GM21390 (cell line): ENCODE measurements around the gene CPPED1.

Experiments used
- ATAC-seq: cut with Tn5 transposase; IDR thresholded peaks from one replicate; pipeline ENCODE4 v1.9.1; 2021; ENCODE audit not compliant: unreplicated experiment

Gene CPPED1

GRCh38 chr16:12740986-12741610 lies 62.6 kb downstream of the CPPED1 start:
- no peak for ATAC-seq

- ATAC-seq = no peak
Measured at GRCh38 chr16:12739738-12740137, 63.9 kb downstream of the CPPED1 start.

- ATAC-seq = no peak
Measured at GRCh38 chr16:12737563-12737962, 66.1 kb downstream of the CPPED1 start.

- ATAC-seq = no peak
Measured at GRCh38 chr16:12735805-12736204, 67.9 kb downstream of the CPPED1 start.

GRCh38 chr16:12732600-12732999 lies 71.1 kb downstream of the CPPED1 start:
- no peak for ATAC-seq

GRCh38 chr16:12729448-12729847 lies 74.2 kb downstream of the CPPED1 start:
- no peak for ATAC-seq

- no peak for ATAC-seq
Measured at GRCh38 chr16:12728469-12728868, 75.2 kb downstream of the CPPED1 start.

GRCh38 chr16:12724226-12724625 lies 79.5 kb downstream of the CPPED1 start:
- no peak for ATAC-seq

GRCh38 chr16:12723681-12724080 lies 80.0 kb downstream of the CPPED1 start:
- ATAC-seq = no peak

- ATAC-seq = no peak
Measured at GRCh38 chr16:12721841-12722421, 81.8 kb downstream of the CPPED1 start.

GRCh38 chr16:12719972-12720371 lies 83.7 kb downstream of the CPPED1 start:
- no peak for ATAC-seq

GRCh38 chr16:12716658-12717057 lies 87.0 kb downstream of the CPPED1 start:
- ATAC-seq = no peak

GRCh38 chr16:12709807-12710206 lies 93.9 kb downstream of the CPPED1 start:
- no peak for ATAC-seq

- no peak for ATAC-seq
Measured at GRCh38 chr16:12708266-12708665, 95.4 kb downstream of the CPPED1 start.

GRCh38 chr16:12706628-12707027 lies 97.1 kb downstream of the CPPED1 start:
- ATAC-seq = no peak

GRCh38 chr16:12704492-12705111 lies 99.1 kb downstream of the CPPED1 start:
- no peak for ATAC-seq

- no peak for ATAC-seq
Measured at GRCh38 chr16:12703935-12704334, 99.8 kb downstream of the CPPED1 start.

GRCh38 chr16:12700161-12700560 lies 103.5 kb downstream of the CPPED1 start:
- no peak for ATAC-seq

GRCh38 chr16:12699161-12699560 lies 104.5 kb downstream of the CPPED1 start:
- ATAC-seq = no peak

GRCh38 chr16:12697437-12697836 lies 106.2 kb downstream of the CPPED1 start:
- ATAC-seq = no peak

- no peak for ATAC-seq
Measured at GRCh38 chr16:12695454-12695853, 108.2 kb downstream of the CPPED1 start.

GRCh38 chr16:12690024-12690423 lies 113.7 kb downstream of the CPPED1 start:
- ATAC-seq = no peak
